ENCODE data around the gene FAM181A. TPM values are rescaled to one million over a fixed set of nuclear protein-coding genes. Genes with fewer than 3 reads are reported as not detected.

Gene FAM181A
- total RNA-seq, 1 experiment from 2014 or later: not detected

DNA sequence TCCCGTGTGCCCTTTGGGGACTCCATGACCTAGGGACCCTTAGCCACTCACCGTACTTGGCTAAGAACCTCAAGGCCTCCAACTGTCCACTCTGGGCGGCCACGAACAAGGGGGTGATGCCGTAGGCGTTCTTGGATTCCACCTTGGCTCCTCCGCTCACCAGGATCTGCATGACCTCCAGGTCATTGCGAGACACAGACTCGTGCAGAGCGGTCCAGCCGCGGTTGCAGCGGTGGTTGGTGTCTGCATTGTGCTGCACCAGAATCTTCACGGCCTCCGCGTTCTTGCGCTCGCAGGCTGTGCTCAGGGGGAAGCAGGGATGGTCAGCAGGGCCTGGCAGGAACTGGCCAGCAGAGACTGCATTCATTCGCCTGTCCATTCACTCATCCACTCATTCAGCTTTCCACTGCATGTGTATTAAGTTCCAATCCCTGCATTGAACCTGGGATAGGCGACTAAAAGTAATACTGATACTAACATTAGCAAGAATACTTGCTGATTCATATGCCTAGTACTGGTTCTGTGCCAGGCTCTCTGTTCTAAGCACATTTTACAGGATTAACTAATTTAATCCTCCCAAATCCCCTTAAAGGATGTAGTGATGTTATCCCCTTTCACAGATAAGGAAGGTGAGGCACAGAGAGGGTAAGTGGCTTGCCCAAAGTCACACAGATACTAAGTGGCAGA, 23.9 kb downstream of the FAM181A start:
- peak; percentile 33 for DNase-seq (ENCODE audit: low spot score)
- no peaks in the 10 kb centered on the region for H3K4me1 ChIP-seq (ENCODE audit: insufficient read depth, low read length, poor library complexity, severe bottlenecking)
- CTCF ChIA-PET: no interaction called here
- POLR2A ChIA-PET (ENCODE audit: low non-redundant PET): no interaction called here
- no peaks in the 10 kb centered on the region for H3K27me3 ChIP-seq (replicated peaks; ENCODE audit: insufficient read depth, low read depth, low read length, poor library complexity)
- H3K27ac ChIP-seq (ENCODE audit: low read depth, low read length, poor library complexity, severe bottlenecking): no peak overlapping the region
- no peak for TF ChIP-seq EZH2 (IDR thresholded peaks at IDR 0.05; ENCODE audit: borderline replicate concordance, low read depth, low read length, poor library complexity, severe bottlenecking)
- TF ChIP-seq, protein P1, sequence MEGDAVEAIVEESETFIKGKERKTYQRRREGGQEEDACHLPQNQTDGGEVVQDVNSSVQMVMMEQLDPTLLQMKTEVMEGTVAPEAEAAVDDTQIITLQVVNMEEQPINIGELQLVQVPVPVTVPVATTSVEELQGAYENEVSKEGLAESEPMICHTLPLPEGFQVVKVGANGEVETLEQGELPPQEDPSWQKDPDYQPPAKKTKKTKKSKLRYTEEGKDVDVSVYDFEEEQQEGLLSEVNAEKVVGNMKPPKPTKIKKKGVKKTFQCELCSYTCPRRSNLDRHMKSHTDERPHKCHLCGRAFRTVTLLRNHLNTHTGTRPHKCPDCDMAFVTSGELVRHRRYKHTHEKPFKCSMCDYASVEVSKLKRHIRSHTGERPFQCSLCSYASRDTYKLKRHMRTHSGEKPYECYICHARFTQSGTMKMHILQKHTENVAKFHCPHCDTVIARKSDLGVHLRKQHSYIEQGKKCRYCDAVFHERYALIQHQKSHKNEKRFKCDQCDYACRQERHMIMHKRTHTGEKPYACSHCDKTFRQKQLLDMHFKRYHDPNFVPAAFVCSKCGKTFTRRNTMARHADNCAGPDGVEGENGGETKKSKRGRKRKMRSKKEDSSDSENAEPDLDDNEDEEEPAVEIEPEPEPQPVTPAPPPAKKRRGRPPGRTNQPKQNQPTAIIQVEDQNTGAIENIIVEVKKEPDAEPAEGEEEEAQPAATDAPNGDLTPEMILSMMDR (conservative IDR thresholded peaks at IDR 0.05; ENCODE audit: low read depth, low read length): no peak
- no TSS peak for BruUV-seq (replicated peaks)
- no peak overlapping the region for H3K4me3 ChIP-seq (ENCODE audit: low read depth, low read length, poor library complexity, severe bottlenecking)
- intact Hi-C loops (cut with micrococcal nuclease; ENCODE audit: unreplicated experiment): no loop called here
- H3K36me3 ChIP-seq (ENCODE audit: insufficient read depth, low read length, poor library complexity, severe bottlenecking): no peaks in the 10 kb centered on the region
- H3K9me3 ChIP-seq (ENCODE audit: low read depth, low read length, poor library complexity, severe bottlenecking): no peaks in the 10 kb centered on the region

DNA sequence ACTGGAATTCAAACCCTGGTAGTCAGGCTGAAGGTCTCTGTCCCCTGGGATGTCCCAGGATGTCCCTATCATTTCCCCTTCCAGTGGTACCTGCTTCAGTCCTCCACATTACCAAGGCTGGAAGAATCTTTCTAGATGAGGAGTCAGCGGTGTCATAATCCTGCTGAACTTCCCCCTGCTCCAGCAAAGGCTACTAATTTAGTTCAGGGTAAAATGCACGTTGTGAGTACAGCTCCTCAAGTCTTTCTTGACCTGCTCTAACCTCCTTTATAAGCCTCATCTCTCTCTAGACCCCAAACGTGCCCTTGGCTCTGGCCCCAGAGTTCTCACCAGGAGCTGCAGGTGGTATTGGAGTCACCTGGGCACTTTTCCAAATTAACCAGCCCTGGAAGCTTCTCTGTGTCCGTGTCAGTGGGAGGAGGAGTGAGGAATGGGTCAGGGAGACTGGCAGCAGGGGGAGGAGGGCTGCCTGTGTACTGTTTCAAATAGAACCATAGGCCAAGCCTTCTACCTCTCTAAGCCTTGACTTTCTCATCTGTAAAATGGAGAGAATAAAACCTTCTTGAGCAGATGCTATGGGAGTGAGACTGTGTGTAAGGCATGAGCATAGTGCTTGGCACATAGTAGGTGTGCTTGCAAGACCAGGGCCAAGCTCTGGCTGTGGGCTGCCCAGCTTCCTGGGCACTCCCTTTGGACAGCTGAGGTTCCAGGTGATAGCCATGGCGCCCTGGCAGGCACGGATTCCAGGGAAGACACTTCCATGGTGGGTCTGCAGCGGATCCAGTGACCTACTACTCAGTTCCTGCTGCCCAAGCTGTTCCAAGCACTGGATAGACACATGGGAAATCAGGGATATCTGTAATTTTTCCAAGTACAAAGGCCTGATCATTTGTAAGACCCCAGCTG, 24.7 kb downstream of the FAM181A start:
- Histone ChIP-seq H3K9me3 (ENCODE audit: low read depth, low read length, poor library complexity, severe bottlenecking) (no peaks in the 10 kb centered on the region), H3K36me3 (ENCODE audit: insufficient read depth, low read length, poor library complexity, severe bottlenecking) (no peaks in the 10 kb centered on the region), H3K27ac (ENCODE audit: low read depth, low read length, poor library complexity, severe bottlenecking) (no peak overlapping the region), H3K27me3 (replicated peaks; ENCODE audit: insufficient read depth, low read depth, low read length, poor library complexity) (no peaks in the 10 kb centered on the region), H3K4me3 (ENCODE audit: low read depth, low read length, poor library complexity, severe bottlenecking) (no peak overlapping the region), H3K4me1 (ENCODE audit: insufficient read depth, low read length, poor library complexity, severe bottlenecking) (no peaks in the 10 kb centered on the region)
- intact Hi-C loops (cut with micrococcal nuclease; ENCODE audit: unreplicated experiment): no loop called here
- BruUV-seq (replicated peaks): no TSS peak
- TF ChIP-seq, protein P1 (conservative IDR thresholded peaks at IDR 0.05; ENCODE audit: low read depth, low read length): no peak
- ChIA-PET POLR2A (ENCODE audit: low non-redundant PET) (no interaction called here), CTCF (no interaction called here)
- DNase-seq (ENCODE audit: low spot score): no peak

DNA sequence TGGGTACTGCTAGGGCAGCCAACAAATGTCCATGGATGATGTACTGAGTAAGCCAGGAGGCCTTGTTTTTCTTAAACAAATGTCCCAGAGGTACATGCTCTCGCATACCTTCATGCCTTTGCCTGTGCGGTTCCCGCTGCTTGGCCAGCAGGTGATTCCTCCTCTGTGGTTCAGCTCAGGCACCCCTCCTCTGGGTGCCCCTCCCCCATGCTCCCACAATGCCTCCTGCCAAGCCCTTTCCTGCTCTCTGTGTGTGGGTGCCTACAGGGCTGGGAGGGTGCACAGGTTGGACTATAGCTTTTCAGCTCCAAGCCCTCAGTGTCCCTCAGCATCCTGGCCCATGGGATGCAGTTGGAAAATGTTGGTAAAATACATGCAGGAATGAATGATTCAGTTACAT, 25.7 kb downstream of the FAM181A start:
- Histone ChIP-seq H3K9me3 (ENCODE audit: low read depth, low read length, poor library complexity, severe bottlenecking) (no peaks in the 10 kb centered on the region), H3K4me3 (ENCODE audit: low read depth, low read length, poor library complexity, severe bottlenecking) (no peak overlapping the region), H3K27me3 (replicated peaks; ENCODE audit: insufficient read depth, low read depth, low read length, poor library complexity) (no peaks in the 10 kb centered on the region), H3K4me1 (ENCODE audit: insufficient read depth, low read length, poor library complexity, severe bottlenecking) (no peaks in the 10 kb centered on the region), H3K36me3 (ENCODE audit: insufficient read depth, low read length, poor library complexity, severe bottlenecking) (no peaks in the 10 kb centered on the region), H3K27ac (ENCODE audit: low read depth, low read length, poor library complexity, severe bottlenecking) (no peak overlapping the region)
- no TSS peak for BruUV-seq (replicated peaks)
- DNase-seq (ENCODE audit: low spot score): no peak
- intact Hi-C loops (cut with micrococcal nuclease; ENCODE audit: unreplicated experiment): no loop called here
- CTCF ChIA-PET: no interaction called here
- TF ChIP-seq, protein P1 (conservative IDR thresholded peaks at IDR 0.05; ENCODE audit: low read depth, low read length): no peak
- TF ChIP-seq EZH2 (IDR thresholded peaks at IDR 0.05; ENCODE audit: borderline replicate concordance, low read depth, low read length, poor library complexity, severe bottlenecking): no peak
- POLR2A ChIA-PET (ENCODE audit: low non-redundant PET): no interaction called here
